Endothelial cell of umbilical vein (primary cell): ENCODE results near the gene RFC2. TPM values are rescaled to one million over a fixed set of nuclear protein-coding genes. Genes with fewer than 3 reads are reported as not detected.

Source experiments
- BruUV-seq: library from RNA; stranded (reverse); fragments of 400-500 nt; replicated peaks from 2 replicates; lab custom pipeline; 2021; lab: Mats Ljungman, UMichigan
- CTCF ChIA-PET: fragments of 300-600, 350-600 bp; sonication (Branson Sonifier 250); formaldehyde crosslinking; loops from one replicate; lab custom pipeline; 2021; ENCODE audit warnings: antibody characterized with exemption, inconsistent platforms; lab: Charles Lee
- POLR2A ChIA-PET: fragments of 300-600, 350-600 bp; sonication (Branson Sonifier 250); formaldehyde crosslinking; loops from one replicate; lab custom pipeline; 2021; ENCODE audit warnings: antibody characterized with exemption, inconsistent platforms; lab: Charles Lee
- DNase-seq: peaks from one replicate; pipeline ENCODE4 v3.0.0-alpha.2; 2011; ENCODE audit warnings: low read depth, low spot score
- FAIRE-seq: peaks from 2 replicates; lab custom pipeline; 2011; peaks lifted over from hg19 to GRCh38; lab: Jason Lieb, UNC
- H2AFZ ChIP-seq: 2 replicates; pipeline ENCODE4 v1.6.0; 2012; ENCODE audit warnings: low read depth, low read length, control low read depth, inconsistent platforms
- H3K27ac ChIP-seq: 2 replicates; pipeline ENCODE4 v1.5.1; 2011; ENCODE audit warnings: low read depth, mild to moderate bottlenecking, control low read depth, low read length, moderate library complexity; ENCODE audit not compliant: insufficient read depth
- H3K27me3 ChIP-seq, 2 experiments: 2 replicates each; pipeline versions ENCODE4 v1.6.0 to v1.6.1; 2011; ENCODE audit warnings: low read length in 2 of 2, mixed read lengths in 1 of 2; ENCODE audit not compliant: control insufficient read depth in 2 of 2, insufficient read depth in 2 of 2
- H3K36me3 ChIP-seq, 2 experiments: 2 replicates in 1 of 2; 3 replicates in 1 of 2; pipeline ENCODE4 v1.5.1; 2011; ENCODE audit warnings: low read length in 2 of 2, mild to moderate bottlenecking in 1 of 2, moderate library complexity in 1 of 2; ENCODE audit not compliant: control insufficient read depth in 2 of 2, insufficient read depth in 2 of 2; ENCODE audit errors: extremely low read depth in 1 of 2
- H3K4me1 ChIP-seq: 3 replicates; pipeline ENCODE4 v1.5.1; 2011; ENCODE audit warnings: mild to moderate bottlenecking, low read length; ENCODE audit not compliant: control insufficient read depth, insufficient read depth; ENCODE audit errors: extremely low read depth
- H3K4me2 ChIP-seq: 2 replicates; pipeline ENCODE4 v1.6.1; 2011; ENCODE audit warnings: low read length, control low read depth, mixed read lengths; ENCODE audit not compliant: insufficient read depth
- H3K4me3 ChIP-seq, 3 experiments: fragments of 200-600 bp in 1 of 3; sonication (generic), shearing (Covaris generic) in 1 of 3; replicated peaks in 1 of 3; 2 replicates each; pipeline ENCODE4 v1.5.1; 2011 to 2016; ENCODE audit warnings: control low read depth in 3 of 3, low read length in 3 of 3, mild to moderate bottlenecking in 2 of 3, inconsistent platforms in 1 of 3, low read depth in 1 of 3, moderate library complexity in 1 of 3; ENCODE audit not compliant: insufficient read depth in 1 of 3
- H3K79me2 ChIP-seq: 2 replicates; pipeline ENCODE4 v1.6.0; 2012; ENCODE audit warnings: low read length, inconsistent platforms; ENCODE audit not compliant: control insufficient read depth, insufficient read depth
- H3K9ac ChIP-seq: replicated peaks from 2 replicates; pipeline ENCODE3; 2011; ENCODE audit warnings: low read length, control low read depth; ENCODE audit not compliant: insufficient read depth; ENCODE audit errors: extremely low read depth
- H3K9me1 ChIP-seq: replicated peaks from 3 replicates; pipeline ENCODE4 v1.6.0; 2011; ENCODE audit warnings: mild to moderate bottlenecking, low read length; ENCODE audit not compliant: control insufficient read depth, insufficient read depth; ENCODE audit errors: extremely low read depth
- H3K9me3 ChIP-seq: replicated peaks from 2 replicates; pipeline ENCODE4 v1.5.1; 2012; ENCODE audit warnings: low read length, inconsistent platforms; ENCODE audit not compliant: control insufficient read depth, insufficient read depth
- H4K20me1 ChIP-seq: replicated peaks from 2 replicates; pipeline ENCODE3; 2011; ENCODE audit warnings: mild to moderate bottlenecking, low read length; ENCODE audit not compliant: control insufficient read depth, insufficient read depth; ENCODE audit errors: extremely low read depth
- CTCF ChIP-seq, 2 donors: IDR thresholded peaks; 1 replicate in 1 of 2; 2 replicates in 1 of 2; pipeline ENCODE4 v1.5.1; 2011; ENCODE audit warnings: low read length in 2 of 2, mild to moderate bottlenecking in 2 of 2, moderate library complexity in 2 of 2, control low read depth in 1 of 2, inconsistent platforms in 1 of 2, low read depth in 1 of 2; ENCODE audit not compliant: insufficient read depth in 1 of 2; ENCODE audit errors: extremely low read depth in 1 of 2
- EZH2 ChIP-seq: IDR thresholded peaks from 2 replicates; pipeline ENCODE4 v1.6.1; 2012; ENCODE audit warnings: borderline replicate concordance, low read depth, mild to moderate bottlenecking, moderate library complexity, low read length, inconsistent platforms; ENCODE audit not compliant: severe bottlenecking
- FOS ChIP-seq: IDR thresholded peaks from 2 replicates; pipeline ENCODE4 v1.6.1; 2011; ENCODE audit warnings: mild to moderate bottlenecking, low read length, moderate library complexity, borderline replicate concordance; ENCODE audit not compliant: insufficient read depth
- GATA2 ChIP-seq: IDR thresholded peaks from 2 replicates; pipeline ENCODE4 v1.7.0; 2011; ENCODE audit warnings: low read depth, mild to moderate bottlenecking, moderate library complexity, mixed read lengths, low read length; ENCODE audit not compliant: insufficient read length, insufficient read depth
- JUN ChIP-seq: IDR thresholded peaks from 2 replicates; pipeline ENCODE4 v1.6.1; 2011; ENCODE audit warnings: borderline replicate concordance, low read depth; ENCODE audit not compliant: insufficient read length, insufficient read depth
- MAX ChIP-seq: IDR thresholded peaks from 2 replicates; pipeline ENCODE4 v1.6.1; 2011; ENCODE audit not compliant: insufficient read depth, insufficient read length
- MYC ChIP-seq: IDR thresholded peaks from one replicate; pipeline ENCODE4 v1.6.1; 2011; ENCODE audit warnings: mild to moderate bottlenecking, low read depth, low read length
- POLR2A ChIP-seq: IDR thresholded peaks from 2 replicates; pipeline ENCODE4 v1.6.1; 2012; ENCODE audit warnings: low read depth, mild to moderate bottlenecking, control low read depth, low read length
- POLR2AphosphoS5 ChIP-seq: IDR thresholded peaks from 2 replicates; pipeline ENCODE4 v1.6.1; 2012; ENCODE audit warnings: low read depth, mild to moderate bottlenecking, control low read depth, low read length, moderate library complexity; ENCODE audit not compliant: insufficient read depth
- dilution Hi-C: fragments of 300-500 bp; cut with MboI; formaldehyde crosslinking; loops from one replicate; pipeline ENCODE4 v1.15.0; 2019; ENCODE audit warnings: low sequenced_read_pairs; ENCODE audit not compliant: extremely low pct_ligation_motif_present
- intact Hi-C: fragments of 100-400 bp; cut with micrococcal nuclease; formaldehyde crosslinking; loops from one replicate; pipeline ENCODE4 v1.10.0; 2022
- polyA plus RNA-seq, 4 experiments: library from polyadenylated mRNA; depleted of rRNA in 3 of 4; stranded (reverse) in 3 of 4; unstranded in 1 of 4; fragments of >200 nt; gene quantifications; 2 replicates each; pipeline versions ENCODE4 v1.2.1 to v1.2.3, GENCODE V29; 2011 to 2012; ENCODE audit warnings: missing spikeins in 1 of 4
- total RNA-seq: library from RNA; stranded (reverse); gene quantifications from 2 replicates; pipeline ENCODE4 v1.2.3, GENCODE V29; 2021

Gene RFC2
- total and polyA plus RNA-seq, 2 donors (not counting 3 experiments of a cell fraction or from before 2014, with no cell fraction given): 24.4 to 44.3 TPM

GRCh38 chr7:74183142-74183541, 71.1 kb downstream of the RFC2 start:
- Histone ChIP-seq H4K20me1 (peaks cover 13% of the 10 kb centered on the region), H3K9ac (no peak overlapping the region), H2AFZ (no peak overlapping the region), H3K9me1 (no peaks in the 10 kb centered on the region), H3K9me3 (no peaks in the 10 kb centered on the region), H3K4me3 (no peak overlapping the region), H3K27me3 (no peaks in the 10 kb centered on the region), H3K4me1 (peaks cover 49% of the 10 kb centered on the region), H3K36me3 (peaks cover 5 to 14% of the 10 kb centered on the region in 2 experiments), H3K27ac (peak overlapping the region; percentile 13), H3K4me2 (peak overlapping the region; percentile 85), H3K79me2 (peaks cover 100% of the 10 kb centered on the region)
- intact Hi-C loops: no loop called here
- BruUV-seq: no TSS peak
- FAIRE-seq: peak; percentile 46
- ChIA-PET CTCF (interaction anchor here (0.6 to 1.9 kb wide), 9 partner anchors 9 to 218 kb away, joined by 3 to 14 read pairs (median 7); partner anchors contain the start of gene EIF4H), POLR2A (no interaction called here)
- no peak for DNase-seq
- TF ChIP-seq CTCF (IDR thresholded peaks at IDR 0.05; ENCODE audit: extremely low read depth in 1 of 2, insufficient read depth in 1 of 2, low read depth in 1 of 2, low read length in 2 of 2): no peak
- dilution Hi-C loops: no loop called here

DNA sequence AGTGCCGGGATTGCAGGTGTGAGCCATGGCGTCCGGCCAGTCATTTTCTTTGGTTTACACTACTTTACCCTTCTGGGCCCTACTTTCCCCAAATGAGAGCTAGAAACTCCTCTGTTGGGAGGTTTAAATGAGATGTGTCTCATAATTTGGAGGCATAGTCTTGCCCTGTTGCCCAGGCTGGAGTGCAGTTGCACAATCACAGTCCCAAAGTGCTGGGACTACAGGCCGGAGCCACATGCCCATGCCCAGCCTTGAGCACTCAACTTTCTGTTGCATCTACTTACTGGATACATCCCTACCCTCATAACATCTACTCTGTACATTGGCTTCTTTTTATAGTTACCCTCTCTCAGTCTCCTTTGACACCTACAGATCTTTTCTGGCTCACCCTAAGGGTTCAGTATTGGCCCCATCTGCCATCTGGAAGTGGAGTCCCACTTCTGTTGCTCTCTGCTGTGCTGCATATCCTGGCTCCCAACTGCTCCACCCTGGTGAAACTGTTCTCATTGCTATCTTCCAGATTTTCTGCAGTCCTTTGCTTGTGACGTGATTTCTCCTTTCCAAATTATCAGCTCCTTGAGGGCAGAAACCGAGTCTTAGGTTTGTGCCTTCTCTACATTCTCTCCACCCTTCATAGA, 71.6 kb downstream of the RFC2 start:
- Histone ChIP-seq H2AFZ (no peak overlapping the region), H3K9me1 (no peaks in the 10 kb centered on the region), H3K9ac (no peak overlapping the region), H3K79me2 (peaks cover 100% of the 10 kb centered on the region), H3K4me1 (peaks cover 47% of the 10 kb centered on the region), H3K4me2 (no peak overlapping the region), H3K27ac (no peak overlapping the region), H3K27me3 (no peaks in the 10 kb centered on the region), H3K4me3 (no peak overlapping the region), H4K20me1 (peaks cover 13% of the 10 kb centered on the region), H3K36me3 (peaks cover 4 to 8% of the 10 kb centered on the region in 2 experiments), H3K9me3 (no peaks in the 10 kb centered on the region)
- DNase-seq (no peak), FAIRE-seq (no peak)
- CTCF ChIA-PET: interaction anchor here (0.8 to 1.6 kb wide), 3 partner anchors 18 to 115 kb away, joined by 3 to 11 read pairs (median 7); no protein-coding TSS in a partner anchor
- POLR2A ChIA-PET: interaction anchor here (0.5 to 0.9 kb wide), 2 partner anchors 89 to 130 kb away, joined by 3 to 4 read pairs; no protein-coding TSS in a partner anchor
- BruUV-seq: no TSS peak
- dilution Hi-C loops: no loop called here
- intact Hi-C loops: no loop called here
- TF ChIP-seq POLR2A: no peak
- no peak for TF ChIP-seq EZH2
- no peak for TF ChIP-seq MAX
- no peak for TF ChIP-seq POLR2AphosphoS5
- TF ChIP-seq FOS: no peak
- TF ChIP-seq JUN: no peak
- TF ChIP-seq GATA2: no peak
- TF ChIP-seq MYC: no peak
- TF ChIP-seq CTCF (IDR thresholded peaks at IDR 0.05; ENCODE audit: extremely low read depth in 1 of 2, insufficient read depth in 1 of 2, low read depth in 1 of 2, low read length in 2 of 2): no peak
